ENCODE data around the gene ARRDC1.

ARRDC1 gene

GRCh38 chr9:137570566-137570965 is 34.9 kb upstream of the ARRDC1 start:
- TF ChIP-seq CTCF (conservative IDR thresholded peaks at IDR 0.05) = no peak
- no peak overlapping the region for H3K27ac ChIP-seq

GRCh38 chr9:137574192-137574591 is 31.3 kb upstream of the ARRDC1 start:
- TF ChIP-seq CTCF (conservative IDR thresholded peaks at IDR 0.05) = no peak
- no peak overlapping the region for H3K27ac ChIP-seq

GRCh38 chr9:137575364-137575715 is 30.1 kb upstream of the ARRDC1 start:
- TF ChIP-seq CTCF (conservative IDR thresholded peaks at IDR 0.05) = no peak

GRCh38 chr9:137575716-137576411 is 29.6 kb upstream of the ARRDC1 start:
- no peak overlapping the region for H3K27ac ChIP-seq
- no peak for TF ChIP-seq CTCF (conservative IDR thresholded peaks at IDR 0.05)

More at GRCh38 chr9:137575364-137575715, 30.1 kb upstream of the ARRDC1 start:
- no peak overlapping the region; the same call in 1 of the 2 replicates for H3K27ac ChIP-seq

- TF ChIP-seq CTCF (conservative IDR thresholded peaks at IDR 0.05) = peak; percentile 99
- H3K27ac ChIP-seq = peak within 1 kb of the TSS; percentile 92
Measured at GRCh38 chr9:137578518-137579258, 26.8 kb upstream of the ARRDC1 start, which contains the start of gene DPH7. Gene DPH7, minus strand, starts transcription at chr9:137578925. Its CDS starts 148 bp downstream, at chr9:137578777.

GRCh38 chr9:137579259-137579604 is 26.3 kb upstream of the ARRDC1 start:
- H3K27ac ChIP-seq = peak overlapping the region; percentile 92

More at GRCh38 chr9:137579259-137579604, 26.3 kb upstream of the ARRDC1 start:
- TF ChIP-seq CTCF (conservative IDR thresholded peaks at IDR 0.05) = no peak

All from VCaP (cell line).